ENCODE measurements around the gene MBOAT7. TPM values are rescaled to one million over a fixed set of nuclear protein-coding genes. Genes with fewer than 3 reads are reported as not detected.

Gene MBOAT7
- total and polyA plus RNA-seq, 8 donors, result 48.1 to 102 (median 56.3) TPM

DNA sequence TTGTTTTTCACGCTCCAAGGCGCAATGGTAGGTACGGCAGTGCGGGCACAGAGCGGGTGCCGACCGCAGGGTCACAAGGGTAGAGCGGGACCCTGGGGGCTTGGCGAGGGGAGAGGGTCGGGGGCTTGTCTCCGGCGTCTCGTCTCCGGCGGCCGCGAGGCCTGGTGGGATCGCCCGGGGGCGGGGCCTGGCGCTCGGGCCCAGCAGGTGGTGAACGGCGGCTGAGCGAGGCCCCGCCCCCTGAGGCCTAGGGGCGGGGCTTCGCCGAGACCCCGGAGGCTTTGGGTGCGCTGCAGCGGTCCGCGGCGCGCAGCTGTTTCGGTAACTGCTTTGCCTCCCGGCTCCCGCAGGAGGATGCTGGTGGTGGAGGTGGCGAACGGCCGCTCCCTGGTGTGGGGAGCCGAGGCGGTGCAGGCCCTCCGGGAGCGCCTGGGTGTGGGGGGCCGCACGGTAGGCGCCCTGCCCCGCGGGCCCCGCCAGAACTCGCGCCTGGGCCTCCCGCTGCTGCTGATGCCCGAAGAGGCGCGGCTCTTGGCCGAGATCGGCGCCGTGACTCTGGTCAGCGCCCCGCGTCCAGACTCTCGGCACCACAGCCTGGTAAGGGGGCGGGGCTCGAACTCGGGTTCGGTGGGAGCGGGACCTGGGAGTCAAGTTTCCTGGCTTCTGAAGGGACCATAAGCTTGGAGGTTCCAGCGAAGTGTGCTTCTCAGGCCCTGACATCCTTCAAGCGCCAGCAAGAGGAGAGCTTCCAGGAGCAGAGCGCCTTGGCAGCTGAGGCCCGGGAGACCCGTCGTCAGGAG lies 1.8 kb upstream of the MBOAT7 start, which contains the start of gene TSEN34:
TSEN34 (plus strand) TSS at position 298 of the 800 bp plus-strand sequence; CDS start at position 355, 57 bp downstream.
- no peaks in the 10 kb centered on the region for H3K27me3 ChIP-seq
- intact Hi-C loops (cut with DNase I), result no loop called here
- H3K4me1 ChIP-seq, result peaks cover 11 to 38% of the 10 kb centered on the region in 2 donors
- peak in 3 of 4 donors; percentile 91 to 97 (median 94) for DNase-seq
- no peaks in the 10 kb centered on the region for H3K9me3 ChIP-seq
- TF ChIP-seq CTCF (IDR thresholded peaks at IDR 0.05), result no peak
- H3K4me3 ChIP-seq, result peak within 1 kb of the TSS; percentile 68 to 95
- ATAC-seq, result peak; percentile 56
- peak within 1 kb of the TSS; percentile 99 for H3K27ac ChIP-seq
- H3K36me3 ChIP-seq, result peaks cover 0 to 40% of the 10 kb centered on the region in 2 donors

DNA sequence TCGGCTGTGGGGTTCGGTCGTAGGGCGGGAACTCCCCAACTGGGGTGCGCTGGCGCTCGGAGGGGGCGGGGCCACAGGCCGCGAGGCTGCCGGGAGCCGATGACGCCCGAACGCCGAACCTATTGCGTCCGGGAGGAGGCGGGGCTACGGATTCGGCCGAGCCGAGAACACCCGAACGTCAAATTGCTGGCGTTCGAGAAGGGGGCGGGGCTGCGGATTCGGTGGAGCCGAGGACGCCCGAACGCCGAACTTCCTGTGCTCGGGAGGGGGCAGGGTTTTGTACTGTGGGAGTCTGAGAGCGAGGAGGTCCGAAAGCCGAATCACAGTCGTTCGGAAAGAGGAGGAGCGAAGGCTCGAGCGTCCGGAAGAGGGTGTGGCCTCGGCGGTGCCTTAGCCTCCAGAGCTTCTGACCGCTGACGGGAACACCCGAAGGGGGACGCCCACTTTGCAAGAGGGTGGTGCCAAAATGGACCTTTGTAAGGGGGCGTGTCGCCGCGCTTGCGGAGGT lies 1.2 kb upstream of the MBOAT7 start:
- peak; percentile 76 for ATAC-seq
- peak; percentile 99 to 100 (median 100) for DNase-seq
- no peak for TF ChIP-seq CTCF (IDR thresholded peaks at IDR 0.05)
- H3K4me1 ChIP-seq, result peaks cover 11 to 38% of the 10 kb centered on the region in 2 donors
- peaks cover 0 to 46% of the 10 kb centered on the region in 2 donors for H3K36me3 ChIP-seq
- no peaks in the 10 kb centered on the region for H3K27me3 ChIP-seq
- intact Hi-C loops (cut with DNase I), result no loop called here
- H3K27ac ChIP-seq, result peak overlapping the region; percentile 99
- peak overlapping the region; percentile 68 to 95 for H3K4me3 ChIP-seq
- H3K9me3 ChIP-seq, result no peaks in the 10 kb centered on the region

DNA sequence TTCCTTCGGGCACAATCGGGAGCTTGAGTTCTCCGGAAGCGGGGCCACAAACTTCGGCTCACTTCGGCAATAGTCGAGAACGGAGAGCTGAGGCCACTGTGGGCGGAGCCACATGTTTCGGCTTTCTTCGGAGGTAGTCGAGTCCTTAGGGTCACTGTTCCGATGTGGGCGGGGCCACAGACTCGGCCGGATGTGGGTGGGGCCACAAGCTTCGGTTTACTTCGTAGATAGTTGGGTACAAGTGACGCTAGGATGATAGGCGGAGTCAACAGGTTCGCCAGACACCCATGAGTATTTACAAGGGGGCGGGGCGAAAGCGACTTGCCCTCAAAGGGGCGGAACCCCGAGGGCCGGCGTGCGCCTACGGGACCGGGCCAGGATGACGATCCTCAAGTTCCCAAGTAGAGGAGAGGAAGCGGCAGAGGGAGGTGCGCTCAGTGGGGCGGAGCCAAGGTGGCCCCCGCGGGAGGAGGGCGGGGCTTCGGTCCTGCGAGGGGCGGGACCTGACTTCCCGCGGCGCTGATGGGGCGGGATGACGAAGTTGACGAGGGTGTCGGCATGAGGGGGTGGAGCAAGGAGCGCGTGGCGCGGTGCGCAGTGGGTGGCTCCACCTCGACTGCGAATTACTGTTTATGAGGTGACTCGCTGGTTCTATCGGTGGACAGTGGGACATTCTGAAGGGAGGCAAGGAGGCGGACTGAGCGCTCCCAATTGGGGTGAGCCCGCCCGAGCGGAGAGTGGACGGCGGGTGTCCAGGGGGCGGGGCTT lies 539 bp upstream of the MBOAT7 start:
- Histone ChIP-seq H3K9me3 (no peaks in the 10 kb centered on the region), H3K36me3 (peaks cover 0 to 45% of the 10 kb centered on the region in 2 donors), H3K27ac (peak overlapping the region; percentile 99), H3K4me3 (peak overlapping the region; percentile 68 to 95), H3K27me3 (no peaks in the 10 kb centered on the region), H3K4me1 (peaks cover 11 to 38% of the 10 kb centered on the region in 2 donors)
- DNase-seq, result peak; percentile 99 to 100 (median 100)
- intact Hi-C loops (cut with DNase I), result no loop called here
- TF ChIP-seq CTCF (IDR thresholded peaks at IDR 0.05), result no peak
- ATAC-seq, result peak; percentile 75

DNA sequence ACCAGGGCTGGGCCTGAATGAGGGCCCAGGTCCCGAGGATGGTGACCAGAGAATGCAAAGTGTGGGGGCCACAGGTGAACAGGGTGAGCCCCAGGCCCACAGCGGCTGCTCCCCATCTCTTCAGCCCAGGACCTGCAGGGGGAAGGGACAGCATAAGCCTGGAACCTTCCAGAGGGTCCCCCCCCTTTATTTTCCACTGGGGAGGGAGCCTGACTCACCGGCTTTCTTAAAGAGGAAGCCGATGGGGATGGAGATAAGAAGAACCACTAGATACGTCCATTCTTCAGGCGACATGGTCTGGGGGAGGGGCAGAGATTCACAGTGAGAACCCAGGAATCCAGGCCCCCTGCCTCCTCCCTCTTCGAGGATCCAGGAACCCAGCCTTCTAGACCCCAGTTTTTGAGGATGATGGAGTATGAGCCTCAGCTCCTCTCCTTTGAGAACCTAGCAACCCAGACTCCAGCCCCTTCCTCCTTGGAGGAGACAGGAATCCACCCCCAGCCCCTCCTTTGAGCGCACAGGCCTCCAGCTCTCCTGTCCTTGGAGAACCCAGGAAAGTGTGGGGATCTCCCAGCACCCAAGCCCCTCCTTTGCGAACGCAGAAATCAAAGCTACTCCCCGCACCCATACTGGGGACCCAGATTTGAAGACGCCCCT lies 1.0 kb downstream of the MBOAT7 start:
- no peak for TF ChIP-seq CTCF (IDR thresholded peaks at IDR 0.05)

More for the DNA sequence above, 1.0 kb downstream of the MBOAT7 start:
- Histone ChIP-seq H3K4me3 (peak overlapping the region; percentile 52 to 95), H3K9me3 (no peaks in the 10 kb centered on the region), H3K27ac (peak overlapping the region; percentile 99), H3K27me3 (no peaks in the 10 kb centered on the region), H3K36me3 (peaks cover 0 to 36% of the 10 kb centered on the region in 2 donors), H3K4me1 (peaks cover 11 to 38% of the 10 kb centered on the region in 2 donors)
- intact Hi-C loops (cut with DNase I), result no loop called here
- no peak for ATAC-seq
- DNase-seq, result peak in 1 of 4 donors; percentile 63

Measured in left lung (tissue), 10 donors.